Trophoblast cell (in vitro differentiated cells and primary cell): ENCODE measurements around the gene DNM1.

Source experiments
- DNase-seq, 2 donors: peaks; one replicate each; pipeline ENCODE4 v3.0.0-alpha.2; 2016
- H2AFZ ChIP-seq: 2 replicates; pipeline ENCODE4 v1.6.1; 2013; ENCODE audit warnings: low read length, moderate library complexity, mild to moderate bottlenecking; ENCODE audit not compliant: insufficient read depth, poor library complexity
- H2AK5ac ChIP-seq: 2 replicates; pipeline ENCODE4 v1.6.1; 2013; ENCODE audit warnings: mild to moderate bottlenecking, low read length
- H2BK120ac ChIP-seq: 2 replicates; pipeline ENCODE4 v1.6.1; 2013; ENCODE audit warnings: low read length, mild to moderate bottlenecking, moderate library complexity; ENCODE audit not compliant: insufficient read depth, poor library complexity
- H2BK12ac ChIP-seq: 2 replicates; pipeline ENCODE4 v1.6.1; 2013; ENCODE audit warnings: mild to moderate bottlenecking, low read length, moderate library complexity
- H2BK5ac ChIP-seq: 2 replicates; pipeline ENCODE4 v1.6.1; 2013; ENCODE audit warnings: low read length, low read depth, moderate library complexity, mild to moderate bottlenecking; ENCODE audit not compliant: poor library complexity
- H3K14ac ChIP-seq: 2 replicates; pipeline ENCODE4 v1.6.1; 2013; ENCODE audit warnings: mild to moderate bottlenecking, low read length
- H3K18ac ChIP-seq: 2 replicates; pipeline ENCODE4 v1.6.1; 2013; ENCODE audit warnings: mild to moderate bottlenecking, low read length
- H3K23ac ChIP-seq: 2 replicates; pipeline ENCODE4 v1.6.1; 2013; ENCODE audit warnings: low read length
- H3K27ac ChIP-seq: 2 replicates; pipeline ENCODE4 v1.5.1; 2013; ENCODE audit warnings: low read depth, mild to moderate bottlenecking, inconsistent platforms, low read length, moderate library complexity
- H3K27me3 ChIP-seq: 2 replicates; pipeline ENCODE4 v1.6.1; 2013; ENCODE audit warnings: inconsistent platforms, mild to moderate bottlenecking, low read length, moderate library complexity; ENCODE audit not compliant: insufficient read depth
- H3K36me3 ChIP-seq, 2 experiments: 1 replicate in 1 of 2; 2 replicates in 1 of 2; pipeline ENCODE4 v1.6.1; 2013; ENCODE audit warnings: low read length in 2 of 2, mild to moderate bottlenecking in 2 of 2, moderate library complexity in 1 of 2; ENCODE audit not compliant: insufficient read depth in 2 of 2, control insufficient read depth in 1 of 2
- H3K4ac ChIP-seq: 2 replicates; pipeline ENCODE4 v1.6.1; 2013; ENCODE audit warnings: low read depth, mild to moderate bottlenecking, low read length, moderate library complexity
- H3K4me1 ChIP-seq, 2 experiments: 1 replicate in 1 of 2; 2 replicates in 1 of 2; pipeline ENCODE4 v1.6.1; 2013; ENCODE audit warnings: low read length in 2 of 2, mild to moderate bottlenecking in 2 of 2, moderate library complexity in 1 of 2; ENCODE audit not compliant: insufficient read depth in 2 of 2, control insufficient read depth in 1 of 2
- H3K4me2 ChIP-seq: 2 replicates; pipeline ENCODE4 v1.6.1; 2013; ENCODE audit warnings: inconsistent platforms, mild to moderate bottlenecking, low read length, moderate library complexity
- H3K4me3 ChIP-seq: 2 replicates; pipeline ENCODE4 v1.5.1; 2013; ENCODE audit warnings: mild to moderate bottlenecking, low read depth, low read length, inconsistent platforms
- H3K79me1 ChIP-seq: one replicate; pipeline ENCODE4 v1.6.1; 2013; ENCODE audit warnings: low read length
- H3K79me2 ChIP-seq: 2 replicates; pipeline ENCODE4 v1.6.1; 2013; ENCODE audit warnings: low read length, mild to moderate bottlenecking; ENCODE audit not compliant: control insufficient read depth, insufficient read depth, poor library complexity
- H3K9ac ChIP-seq: 2 replicates; pipeline ENCODE4 v1.6.1; 2013; ENCODE audit warnings: mild to moderate bottlenecking, low read length
- H3K9me3 ChIP-seq: 2 replicates; pipeline ENCODE4 v1.6.1; 2013; ENCODE audit warnings: low read depth, mild to moderate bottlenecking, control low read depth, inconsistent platforms, low read length; ENCODE audit not compliant: insufficient read depth
- H4K12ac ChIP-seq: 2 replicates; pipeline ENCODE4 v1.6.1; 2013; ENCODE audit warnings: low read depth, mild to moderate bottlenecking, low read length, moderate library complexity
- H4K8ac ChIP-seq: 2 replicates; pipeline ENCODE4 v1.6.1; 2013; ENCODE audit warnings: low read depth, mild to moderate bottlenecking, low read length, moderate library complexity
- H4K91ac ChIP-seq: one replicate; pipeline ENCODE4 v1.6.1; 2013; ENCODE audit warnings: low read depth, mild to moderate bottlenecking, low read length, moderate library complexity
- WGBS: extraction: QIAGEN DNeasy Blood & Tissue Kit; methylation state at CpG from one replicate; pipeline ENCODE4 v1.1.7; 2013; ENCODE audit warnings: missing lambda C conversion rate; ENCODE audit not compliant: insufficient read length, insufficient coverage; ENCODE audit errors: extremely low coverage; 5-methylcytosine and 5-hydroxymethylcytosine counted together

Gene DNM1

GRCh38 chr9:128163027-128163515 lies 40.1 kb upstream of the DNM1 start:
- H3K14ac ChIP-seq = no peak overlapping the region
- H4K91ac ChIP-seq = no peak overlapping the region
- no peak overlapping the region for H2BK120ac ChIP-seq
- no peak overlapping the region for H2BK12ac ChIP-seq
- H3K23ac ChIP-seq = no peak overlapping the region
- H2BK5ac ChIP-seq = no peak overlapping the region
- no peak overlapping the region for H3K4me3 ChIP-seq
- H3K9ac ChIP-seq = no peak overlapping the region
- H3K4me2 ChIP-seq = no peak overlapping the region
- H2AFZ ChIP-seq = no peak overlapping the region
- no peak overlapping the region for H3K18ac ChIP-seq
- no peak overlapping the region for H3K4ac ChIP-seq
- no peak overlapping the region for H4K12ac ChIP-seq
- WGBS = no CpG with 5 or more reads among the region's 6 CpGs
- peaks cover 5% of the 10 kb centered on the region for H3K79me2 ChIP-seq
- H4K8ac ChIP-seq = no peak overlapping the region
- no peak for DNase-seq
- no peaks in the 10 kb centered on the region for H3K27me3 ChIP-seq
- H3K27ac ChIP-seq = no peak overlapping the region
- peaks cover 3% of the 10 kb centered on the region for H3K9me3 ChIP-seq
- H3K79me1 ChIP-seq = peaks cover 12% of the 10 kb centered on the region
- H2AK5ac ChIP-seq = no peak overlapping the region
- H3K4me1 ChIP-seq = peaks cover 5 to 9% of the 10 kb centered on the region in 2 experiments
- H3K36me3 ChIP-seq = peaks cover 53 to 54% of the 10 kb centered on the region in 2 experiments

GRCh38 chr9:128163523-128164306 lies 39.5 kb upstream of the DNM1 start:
- Histone ChIP-seq H4K8ac (no peak overlapping the region), H3K79me1 (peaks cover 12% of the 10 kb centered on the region), H4K91ac (no peak overlapping the region), H3K4me1 (peaks cover 5 to 9% of the 10 kb centered on the region in 2 experiments), H2AFZ (no peak overlapping the region), H3K23ac (no peak overlapping the region), H3K4me2 (no peak overlapping the region), H3K9ac (no peak overlapping the region), H2BK120ac (no peak overlapping the region), H2BK12ac (no peak overlapping the region), H2BK5ac (no peak overlapping the region), H3K14ac (no peak overlapping the region), H3K27me3 (no peaks in the 10 kb centered on the region), H3K9me3 (peaks cover 3% of the 10 kb centered on the region), H4K12ac (no peak overlapping the region), H3K18ac (no peak overlapping the region), H3K27ac (no peak overlapping the region), H2AK5ac (no peak overlapping the region), H3K4ac (no peak overlapping the region), H3K36me3 (peaks cover 55 to 58% of the 10 kb centered on the region in 2 experiments), H3K79me2 (peaks cover 5% of the 10 kb centered on the region), H3K4me3 (no peak overlapping the region)
- WGBS = no CpG with 5 or more reads among the region's 10 CpGs
- DNase-seq = no peak

DNA sequence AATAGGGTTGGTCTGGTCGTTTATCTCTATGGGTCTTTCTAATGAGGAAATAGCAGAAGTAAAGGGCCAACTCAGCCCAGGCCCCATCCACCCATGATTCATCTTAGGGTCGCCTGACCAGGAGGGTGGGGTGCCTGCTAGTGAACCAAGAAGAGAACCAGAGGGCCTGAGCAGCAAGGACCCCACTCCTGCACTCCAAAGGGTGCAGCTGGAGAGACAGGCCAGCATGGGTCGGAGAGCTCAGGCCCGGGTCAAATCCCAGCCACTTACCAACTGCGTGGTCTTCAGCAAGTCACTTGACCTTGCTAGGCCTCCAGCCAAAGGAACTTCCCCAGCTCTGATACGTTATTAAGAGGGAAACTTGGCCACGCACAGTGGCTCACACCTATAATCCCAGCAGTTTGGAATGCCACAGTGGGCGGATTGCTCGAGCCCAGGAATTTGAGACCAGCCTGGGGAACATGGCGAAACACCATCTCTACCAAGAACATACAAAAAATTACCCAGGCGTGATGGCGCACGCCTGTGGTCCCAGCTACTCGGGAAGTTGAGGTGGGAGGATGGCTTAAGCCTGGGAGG lies 38.8 kb upstream of the DNM1 start:
- no CpG with 5 or more reads among the region's 14 CpGs for WGBS

GRCh38 chr9:128166169-128166568 lies 37.0 kb upstream of the DNM1 start:
- WGBS = no CpG with 5 or more reads among the region's 18 CpGs
- no peak overlapping the region for H3K4ac ChIP-seq
- H2BK120ac ChIP-seq = no peak overlapping the region
- H3K4me3 ChIP-seq = no peak overlapping the region
- H3K79me1 ChIP-seq = no peaks in the 10 kb centered on the region
- no peaks in the 10 kb centered on the region for H3K27me3 ChIP-seq
- H4K12ac ChIP-seq = no peak overlapping the region
- H2AK5ac ChIP-seq = no peak overlapping the region
- no peak overlapping the region for H2AFZ ChIP-seq
- no peak overlapping the region for H3K27ac ChIP-seq
- DNase-seq = no peak
- no peak overlapping the region for H2BK12ac ChIP-seq
- H3K14ac ChIP-seq = no peak overlapping the region
- H3K9ac ChIP-seq = no peak overlapping the region
- no peak overlapping the region for H4K91ac ChIP-seq
- no peak overlapping the region for H2BK5ac ChIP-seq
- H3K23ac ChIP-seq = no peak overlapping the region
- H4K8ac ChIP-seq = no peak overlapping the region
- no peaks in the 10 kb centered on the region for H3K4me1 ChIP-seq
- peaks cover 70 to 77% of the 10 kb centered on the region in 2 experiments for H3K36me3 ChIP-seq
- no peaks in the 10 kb centered on the region for H3K79me2 ChIP-seq
- peaks cover 3% of the 10 kb centered on the region for H3K9me3 ChIP-seq
- H3K4me2 ChIP-seq = no peak overlapping the region
- H3K18ac ChIP-seq = no peak overlapping the region

More for the DNA sequence above, 38.8 kb upstream of the DNM1 start:
- H4K91ac ChIP-seq = no peak overlapping the region
- H3K79me2 ChIP-seq = peaks cover 5% of the 10 kb centered on the region
- no peak overlapping the region for H3K14ac ChIP-seq
- H3K18ac ChIP-seq = no peak overlapping the region
- peaks cover 2 to 7% of the 10 kb centered on the region in 2 experiments for H3K4me1 ChIP-seq
- H2BK120ac ChIP-seq = no peak overlapping the region
- no peak overlapping the region for H2AK5ac ChIP-seq
- H4K8ac ChIP-seq = no peak overlapping the region
- no peak overlapping the region for H3K9ac ChIP-seq
- H3K79me1 ChIP-seq = peaks cover 10% of the 10 kb centered on the region
- H3K4ac ChIP-seq = no peak overlapping the region
- DNase-seq = no peak
- H2BK5ac ChIP-seq = no peak overlapping the region
- no peak overlapping the region for H2BK12ac ChIP-seq
- H3K27me3 ChIP-seq = no peaks in the 10 kb centered on the region
- H3K4me2 ChIP-seq = no peak overlapping the region
- H4K12ac ChIP-seq = no peak overlapping the region
- no peak overlapping the region for H2AFZ ChIP-seq
- peaks cover 61 to 64% of the 10 kb centered on the region in 2 experiments for H3K36me3 ChIP-seq
- H3K23ac ChIP-seq = no peak overlapping the region
- H3K9me3 ChIP-seq = peaks cover 3% of the 10 kb centered on the region
- H3K4me3 ChIP-seq = no peak overlapping the region
- no peak overlapping the region for H3K27ac ChIP-seq
